ENCODE measurements around the gene THUMPD1.
"Not testable (repeated sequence)": the region's sequence is repeated elsewhere in the genome, so short reads cannot be mapped to it uniquely, and the experiment has no call there.

THUMPD1 gene

DNA sequence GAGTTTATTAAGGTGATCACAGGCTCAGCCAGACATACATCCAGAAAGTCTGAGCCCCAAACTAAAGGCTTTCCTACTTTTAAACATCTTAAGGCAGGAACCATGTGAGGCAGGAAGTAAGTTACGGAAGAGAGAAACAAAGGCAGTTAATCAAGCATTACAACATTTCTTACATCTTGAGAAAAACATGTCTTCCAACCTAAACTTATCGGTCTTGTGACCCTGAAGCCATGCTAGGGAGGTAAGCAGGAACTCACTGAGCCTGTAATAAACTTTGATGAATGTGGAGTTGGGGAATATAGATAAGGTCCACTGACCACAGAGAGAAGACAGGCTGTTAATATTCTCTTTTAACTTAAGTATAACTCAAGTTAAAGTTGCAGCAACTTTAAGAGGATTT is 18.7 kb upstream of the THUMPD1 start:
- no peaks in the 10 kb centered on the region for H3K79me2 ChIP-seq (ENCODE audit: insufficient read depth, low read length)
- H3K4me2 ChIP-seq (ENCODE audit: low read depth, low read length, poor library complexity, severe bottlenecking), result no peak overlapping the region
- no peaks in the 10 kb centered on the region for H3K9me3 ChIP-seq (ENCODE audit: insufficient read depth, low read length)
- no peak overlapping the region for H3K9ac ChIP-seq (ENCODE audit: low read length)
- H3K4me3 ChIP-seq (ENCODE audit: insufficient read depth, low read length, poor library complexity, severe bottlenecking), result no peak overlapping the region
- no peaks in the 10 kb centered on the region for H3K36me3 ChIP-seq (ENCODE audit: low read length)
- no peaks in the 10 kb centered on the region for H3K9me2 ChIP-seq (replicated peaks; ENCODE audit: insufficient read depth, low read length)
- TF ChIP-seq EZH2phosphoT487 (conservative IDR thresholded peaks at IDR 0.05; ENCODE audit: low read length), result no peak
- TF ChIP-seq, protein P1, sequence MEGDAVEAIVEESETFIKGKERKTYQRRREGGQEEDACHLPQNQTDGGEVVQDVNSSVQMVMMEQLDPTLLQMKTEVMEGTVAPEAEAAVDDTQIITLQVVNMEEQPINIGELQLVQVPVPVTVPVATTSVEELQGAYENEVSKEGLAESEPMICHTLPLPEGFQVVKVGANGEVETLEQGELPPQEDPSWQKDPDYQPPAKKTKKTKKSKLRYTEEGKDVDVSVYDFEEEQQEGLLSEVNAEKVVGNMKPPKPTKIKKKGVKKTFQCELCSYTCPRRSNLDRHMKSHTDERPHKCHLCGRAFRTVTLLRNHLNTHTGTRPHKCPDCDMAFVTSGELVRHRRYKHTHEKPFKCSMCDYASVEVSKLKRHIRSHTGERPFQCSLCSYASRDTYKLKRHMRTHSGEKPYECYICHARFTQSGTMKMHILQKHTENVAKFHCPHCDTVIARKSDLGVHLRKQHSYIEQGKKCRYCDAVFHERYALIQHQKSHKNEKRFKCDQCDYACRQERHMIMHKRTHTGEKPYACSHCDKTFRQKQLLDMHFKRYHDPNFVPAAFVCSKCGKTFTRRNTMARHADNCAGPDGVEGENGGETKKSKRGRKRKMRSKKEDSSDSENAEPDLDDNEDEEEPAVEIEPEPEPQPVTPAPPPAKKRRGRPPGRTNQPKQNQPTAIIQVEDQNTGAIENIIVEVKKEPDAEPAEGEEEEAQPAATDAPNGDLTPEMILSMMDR (IDR thresholded peaks at IDR 0.05; ENCODE audit: insufficient read depth, low read length, poor library complexity, severe bottlenecking), result no peak
- H3K27me3 ChIP-seq (ENCODE audit: low read length), result no peaks in the 10 kb centered on the region
- no peak overlapping the region for H2AFZ ChIP-seq (ENCODE audit: low read depth, low read length, severe bottlenecking)
- H4K20me1 ChIP-seq (ENCODE audit: low read depth, low read length), result no peaks in the 10 kb centered on the region
- H3K27ac ChIP-seq (ENCODE audit: low read depth, low read length), result no peak overlapping the region
- H3F3A ChIP-seq (ENCODE audit: insufficient read depth), result no peaks in the 10 kb centered on the region

DNA sequence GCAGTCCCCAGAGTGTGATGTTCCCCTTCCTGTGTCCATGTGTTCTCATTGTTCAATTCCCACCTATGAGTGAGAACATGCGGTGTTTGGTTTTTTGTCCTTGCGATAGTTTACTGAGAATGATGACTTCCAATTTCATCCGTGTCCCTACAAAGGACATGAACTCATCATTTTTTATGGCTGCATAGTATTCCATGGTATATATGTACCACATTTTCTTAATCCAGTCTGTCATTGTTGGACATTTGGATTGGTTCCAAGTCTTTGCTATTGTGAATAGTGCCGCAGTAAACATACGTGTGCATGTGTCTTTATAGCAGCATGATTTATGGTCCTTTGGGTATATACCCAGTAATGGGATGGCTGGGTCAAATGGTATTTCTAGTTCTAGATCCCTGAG is 14.2 kb upstream of the THUMPD1 start:
- not testable (repeated sequence) for H3K27me3 ChIP-seq (ENCODE audit: low read length); H3K79me2 ChIP-seq (ENCODE audit: insufficient read depth, low read length); H4K20me1 ChIP-seq (ENCODE audit: low read depth, low read length); H3K9me3 ChIP-seq (ENCODE audit: insufficient read depth, low read length); H3K9ac ChIP-seq (ENCODE audit: low read length); H2AFZ ChIP-seq (ENCODE audit: low read depth, low read length, severe bottlenecking); H3K27ac ChIP-seq (ENCODE audit: low read depth, low read length); H3K9me2 ChIP-seq (replicated peaks; ENCODE audit: insufficient read depth, low read length); H3K4me3 ChIP-seq (ENCODE audit: insufficient read depth, low read length, poor library complexity, severe bottlenecking); H3F3A ChIP-seq (ENCODE audit: insufficient read depth); H3K36me3 ChIP-seq (ENCODE audit: low read length); H3K4me2 ChIP-seq (ENCODE audit: low read depth, low read length, poor library complexity, severe bottlenecking)

DNA sequence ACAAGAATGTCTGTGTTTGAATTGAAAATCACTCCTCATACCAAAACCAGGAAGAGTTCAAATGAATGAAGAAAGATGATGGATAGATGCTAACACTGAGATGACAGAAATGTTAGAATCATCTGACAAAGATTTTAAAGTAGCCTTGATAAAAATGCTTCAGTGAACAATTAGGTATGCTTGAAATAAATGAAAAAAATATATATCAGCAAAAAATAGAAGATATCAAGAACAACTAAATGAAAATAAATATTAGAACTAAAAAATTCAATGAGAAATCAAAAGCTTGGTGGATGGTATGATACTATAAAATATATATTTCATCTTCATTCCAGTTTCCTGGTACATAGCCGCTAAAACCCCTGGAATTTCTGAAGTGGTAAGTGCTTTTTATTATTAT is 13.6 kb upstream of the THUMPD1 start:
- Histone ChIP-seq H4K20me1 (ENCODE audit: low read depth, low read length) (no peaks in the 10 kb centered on the region), H3K4me3 (ENCODE audit: insufficient read depth, low read length, poor library complexity, severe bottlenecking) (no peak overlapping the region), H3K36me3 (ENCODE audit: low read length) (no peaks in the 10 kb centered on the region), H3K79me2 (ENCODE audit: insufficient read depth, low read length) (no peaks in the 10 kb centered on the region), H3K9me2 (replicated peaks; ENCODE audit: insufficient read depth, low read length) (no peaks in the 10 kb centered on the region), H3F3A (ENCODE audit: insufficient read depth) (no peaks in the 10 kb centered on the region), H3K27me3 (ENCODE audit: low read length) (0 out of 2 replicates have a peak, but pooled peaks cover 3% of the 10 kb centered on the region), H3K4me2 (ENCODE audit: low read depth, low read length, poor library complexity, severe bottlenecking) (no peak overlapping the region), H2AFZ (ENCODE audit: low read depth, low read length, severe bottlenecking) (no peak overlapping the region), H3K9me3 (ENCODE audit: insufficient read depth, low read length) (no peaks in the 10 kb centered on the region), H3K9ac (ENCODE audit: low read length) (no peak overlapping the region), H3K27ac (ENCODE audit: low read depth, low read length) (no peak overlapping the region)
- TF ChIP-seq EZH2phosphoT487 (conservative IDR thresholded peaks at IDR 0.05; ENCODE audit: low read length), result no peak
- TF ChIP-seq, protein P1 (IDR thresholded peaks at IDR 0.05; ENCODE audit: insufficient read depth, low read length, poor library complexity, severe bottlenecking), result no peak

DNA sequence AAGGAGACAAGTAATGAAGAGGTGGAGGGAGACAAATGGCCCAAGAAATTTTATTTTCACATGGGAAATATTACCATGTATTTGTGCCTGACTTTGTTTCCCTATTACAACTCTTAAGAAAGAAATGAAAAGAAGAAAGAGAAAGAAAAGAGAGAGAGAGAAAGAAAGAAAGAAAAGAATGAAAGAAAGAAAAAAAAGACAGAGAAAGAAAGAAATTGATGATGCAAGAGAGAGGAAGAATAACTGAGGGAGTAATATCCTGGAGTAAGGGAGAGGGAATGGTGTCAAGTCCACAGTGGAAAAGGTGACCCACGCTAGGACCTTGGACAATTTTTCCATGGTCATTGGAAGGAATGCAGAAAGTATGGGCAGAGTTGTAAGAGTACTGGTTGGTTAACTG is 12.1 kb upstream of the THUMPD1 start:
- H4K20me1 ChIP-seq (ENCODE audit: low read depth, low read length), result no peaks in the 10 kb centered on the region
- H3K4me2 ChIP-seq (ENCODE audit: low read depth, low read length, poor library complexity, severe bottlenecking), result no peak overlapping the region
- TF ChIP-seq, protein P1 (IDR thresholded peaks at IDR 0.05; ENCODE audit: insufficient read depth, low read length, poor library complexity, severe bottlenecking), result no peak
- no peak for TF ChIP-seq EZH2phosphoT487 (conservative IDR thresholded peaks at IDR 0.05; ENCODE audit: low read length)
- no peaks in the 10 kb centered on the region for H3K9me2 ChIP-seq (replicated peaks; ENCODE audit: insufficient read depth, low read length)
- H2AFZ ChIP-seq (ENCODE audit: low read depth, low read length, severe bottlenecking), result no peak overlapping the region
- H3K9me3 ChIP-seq (ENCODE audit: insufficient read depth, low read length), result no peaks in the 10 kb centered on the region
- no peaks in the 10 kb centered on the region for H3F3A ChIP-seq (ENCODE audit: insufficient read depth)
- no peaks in the 10 kb centered on the region for H3K36me3 ChIP-seq (ENCODE audit: low read length)
- H3K27ac ChIP-seq (ENCODE audit: low read depth, low read length), result no peak overlapping the region
- no peak overlapping the region for H3K9ac ChIP-seq (ENCODE audit: low read length)
- 0 out of 2 replicates have a peak, but pooled peaks cover 3% of the 10 kb centered on the region for H3K27me3 ChIP-seq (ENCODE audit: low read length)
- no peaks in the 10 kb centered on the region for H3K79me2 ChIP-seq (ENCODE audit: insufficient read depth, low read length)
- H3K4me3 ChIP-seq (ENCODE audit: insufficient read depth, low read length, poor library complexity, severe bottlenecking), result no peak overlapping the region

Data from SU-DHL-6 (cell line).